Epidermal melanocyte (primary cell): Measurements from ENCODE around the gene FAM210B.
A peak's percentile ranks its signal among the peaks of the same experiment; 100 is the strongest.
"Not testable (repeated sequence)": the region's sequence is repeated elsewhere in the genome, so short reads cannot be mapped to it uniquely, and the experiment has no call there.

ENCODE experiments used
- DNase-seq: peaks from one replicate; pipeline ENCODE4 v3.0.0; 2011; ENCODE audit warnings: low spot score; ENCODE audit not compliant: insufficient read length

Gene FAM210B

DNA sequence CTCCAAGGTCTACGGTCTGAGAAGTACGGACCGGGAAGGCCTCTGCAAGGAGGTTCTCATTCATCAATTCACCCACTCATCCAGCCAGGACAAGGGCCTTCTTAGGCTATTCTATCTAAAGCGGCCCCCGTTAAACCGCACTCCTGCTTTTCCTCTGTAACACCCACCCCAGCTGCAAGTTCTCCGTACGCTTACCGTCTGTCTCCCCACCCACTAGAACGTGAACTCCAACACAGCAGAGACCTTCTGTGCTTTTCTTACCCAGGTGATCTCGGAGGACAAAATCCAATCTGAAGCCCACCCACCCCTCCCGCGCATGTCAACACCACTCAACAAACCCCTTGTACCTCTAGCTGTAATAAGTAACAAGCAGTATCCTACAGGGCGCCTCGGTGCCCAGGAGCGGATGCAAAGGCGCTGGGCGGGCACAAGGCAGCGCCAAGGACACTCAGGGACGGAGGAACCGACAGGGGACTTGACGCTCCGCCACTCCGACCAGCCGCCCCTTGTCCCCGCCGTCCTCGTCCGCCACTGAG is 32.9 kb downstream of the FAM210B start:
- DNase-seq, result no peak

DNA sequence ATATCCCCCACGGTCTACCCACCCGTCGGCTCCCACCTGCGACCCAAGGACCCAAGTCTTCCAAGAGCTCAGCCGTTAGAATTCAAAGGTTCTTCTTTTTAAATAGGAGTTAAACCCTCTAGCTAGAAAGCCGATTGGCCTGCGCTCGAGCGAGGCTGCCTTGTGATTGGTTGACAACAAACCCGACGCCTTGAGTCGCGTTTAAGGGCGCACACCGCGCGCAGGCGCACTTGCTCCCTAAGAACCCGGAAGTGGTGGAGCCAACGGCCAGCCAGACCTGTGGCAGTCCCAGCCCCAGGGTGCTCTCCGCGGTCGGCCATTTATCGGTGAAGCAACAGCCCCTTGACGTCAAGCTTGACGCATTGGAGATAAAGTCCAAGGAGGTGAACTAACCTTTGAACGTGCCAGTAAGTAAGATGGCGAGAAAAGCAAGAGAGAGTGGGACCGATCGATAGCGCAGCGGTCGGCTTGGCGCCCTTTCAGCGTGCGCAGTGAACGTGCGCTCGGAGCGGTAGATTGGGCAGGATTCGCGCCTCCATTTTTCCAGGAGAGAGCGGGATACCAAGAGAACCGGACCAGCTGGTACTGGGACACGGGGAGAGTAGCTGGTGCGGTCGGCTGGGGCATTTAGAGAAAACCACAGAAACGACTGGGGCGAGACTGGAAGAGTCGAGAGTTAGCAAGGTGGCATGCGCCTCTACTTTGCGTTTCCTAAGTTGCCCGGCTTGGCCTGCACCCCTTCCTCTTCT is 33.5 kb downstream of the FAM210B start, which contains the start of the genes AURKA and CSTF1:
TSS of gene AURKA (minus strand) at position 84 of the 749 bp plus-strand sequence. CDS start 4,018 bp downstream, outside the sequence.
TSS of gene CSTF1 (plus strand) at position 514 of the 749 bp plus-strand sequence. CDS start 2,908 bp downstream, outside the sequence.
- peak; percentile 98 for DNase-seq

DNA sequence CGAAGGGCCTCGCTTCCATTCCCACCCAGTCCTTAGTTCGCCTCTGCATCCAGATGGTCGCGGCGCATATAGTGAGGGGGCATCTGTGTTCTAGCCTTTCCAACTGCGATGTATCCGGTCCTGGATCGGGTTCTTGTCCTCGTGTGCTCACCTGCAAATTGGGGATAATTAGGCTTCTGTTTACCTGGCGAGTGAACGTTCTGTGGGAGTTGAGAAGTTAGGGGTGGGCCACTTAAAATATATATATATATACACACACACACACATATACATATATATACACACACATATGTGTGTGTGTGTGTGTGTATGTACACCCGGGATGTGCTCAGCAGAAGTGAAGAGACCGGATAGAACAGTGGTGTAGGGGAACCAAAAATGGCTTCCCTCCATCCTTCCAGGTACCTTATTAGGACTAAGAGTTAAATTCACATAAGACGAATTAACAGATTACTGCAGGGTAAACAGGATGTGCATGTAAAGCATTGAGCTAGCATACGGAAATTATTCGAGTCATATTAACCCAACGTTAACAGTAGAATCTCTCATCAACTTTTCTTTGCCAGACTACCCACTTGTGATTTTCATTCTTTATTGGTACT is 34.2 kb downstream of the FAM210B start:
- DNase-seq, result no peak

DNA sequence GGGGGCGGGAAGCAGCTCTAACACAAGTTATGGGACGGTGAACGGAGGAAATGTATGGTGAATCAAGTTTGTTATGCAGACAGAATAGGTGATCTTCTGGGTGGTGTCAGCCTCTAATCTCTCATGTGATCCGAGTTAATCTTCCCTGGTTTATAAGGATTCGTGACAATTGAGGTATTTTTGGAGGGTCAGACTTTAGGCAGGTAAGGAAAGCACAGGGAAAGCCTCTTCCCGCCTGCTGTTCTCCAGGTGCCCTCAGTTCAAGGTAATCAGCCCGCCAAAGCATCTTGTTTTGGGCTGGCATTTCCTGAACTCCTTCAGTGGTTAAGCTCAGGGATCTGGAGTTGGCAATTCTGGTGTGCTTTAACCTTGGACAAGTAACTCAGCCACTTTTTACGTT is 34.9 kb downstream of the FAM210B start:
- no peak for DNase-seq

DNA sequence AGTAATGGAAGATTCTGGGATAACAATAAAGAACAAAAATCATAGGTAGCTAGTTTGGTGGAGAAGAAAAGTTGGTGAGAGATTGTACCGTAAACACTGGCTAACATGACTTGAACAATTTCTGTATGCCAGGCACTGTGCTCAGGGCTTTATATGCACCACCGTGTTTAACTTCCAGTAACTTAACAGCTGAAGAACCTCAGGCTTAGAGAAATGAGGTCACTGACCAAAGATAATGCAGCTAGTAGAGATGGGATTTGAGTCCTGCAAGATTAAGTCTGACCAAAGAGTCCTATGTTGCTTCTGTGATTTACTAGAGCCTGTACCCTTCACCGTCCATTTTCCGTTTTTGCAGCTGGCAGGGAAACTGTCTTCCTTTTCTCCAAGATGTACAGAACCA is 36.4 kb downstream of the FAM210B start:
- DNase-seq, result no peak

DNA sequence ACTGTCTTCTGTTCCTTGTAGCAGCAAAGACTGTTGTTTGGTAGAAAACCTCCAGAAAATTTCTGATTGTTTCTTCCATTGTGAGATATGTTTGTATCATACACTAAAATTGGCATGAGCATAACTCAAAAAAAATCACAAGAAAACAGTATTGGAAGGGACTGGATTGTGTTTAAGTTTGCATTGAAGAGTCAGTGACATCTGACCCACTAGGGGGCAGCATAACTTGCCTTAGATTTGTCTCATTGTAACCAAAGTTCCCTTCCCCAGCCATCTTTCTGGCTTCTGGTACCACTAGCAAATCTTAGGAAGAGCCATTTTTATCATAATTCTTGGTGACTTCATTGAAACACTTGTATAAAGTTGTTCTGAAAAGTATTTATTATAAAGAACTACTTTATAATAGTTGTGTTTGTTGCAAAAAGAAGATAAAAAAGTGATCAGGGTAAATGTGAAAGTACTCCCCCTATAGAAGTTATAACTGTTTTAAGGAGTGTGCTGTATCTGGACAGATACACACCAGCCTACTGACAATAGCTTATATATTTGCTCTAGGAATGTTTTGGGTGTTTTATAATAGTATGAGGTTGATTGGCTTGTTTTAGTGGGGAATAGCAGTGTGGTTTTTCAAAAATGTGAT is 41.3 kb downstream of the FAM210B start:
- peak; percentile 54 for DNase-seq

DNA sequence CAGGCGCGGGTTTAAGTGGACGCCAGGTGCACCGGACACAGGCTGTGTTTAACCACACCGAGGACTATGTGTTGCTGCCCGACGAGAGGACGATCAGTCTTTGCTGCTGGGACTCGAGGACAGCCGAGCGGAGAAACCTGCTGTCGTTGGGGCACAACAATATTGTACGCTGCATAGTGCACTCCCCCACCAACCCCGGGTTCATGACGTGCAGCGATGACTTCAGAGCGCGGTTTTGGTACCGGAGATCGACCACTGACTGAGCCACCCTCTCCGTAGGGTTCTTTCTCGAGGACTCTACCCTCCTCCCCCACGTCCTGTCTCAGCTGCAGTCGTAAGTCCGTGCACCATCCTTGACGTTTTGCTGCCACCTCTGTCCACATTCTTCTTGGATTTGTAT is 44.7 kb downstream of the FAM210B start:
- no peak for DNase-seq

DNA sequence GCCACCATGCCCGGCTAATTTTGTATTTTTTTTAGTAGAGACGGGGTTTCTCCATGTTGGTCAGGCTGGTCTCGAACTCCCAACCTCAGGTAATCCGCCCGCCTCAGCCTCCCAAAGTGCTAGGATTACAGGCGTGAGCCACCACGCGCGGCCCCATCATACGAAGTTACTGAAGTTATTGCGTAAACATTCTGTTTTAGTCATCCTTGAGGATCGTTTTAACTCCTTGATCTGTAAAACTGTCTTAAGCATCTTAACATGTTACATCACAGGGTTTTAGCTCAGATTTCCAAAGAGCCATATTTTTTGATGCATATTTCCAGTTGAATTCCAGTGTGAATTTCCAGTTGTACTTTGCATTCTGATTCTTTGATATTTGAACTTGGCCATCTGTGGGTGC is 46.6 kb downstream of the FAM210B start:
- not testable (repeated sequence) for DNase-seq

DNA sequence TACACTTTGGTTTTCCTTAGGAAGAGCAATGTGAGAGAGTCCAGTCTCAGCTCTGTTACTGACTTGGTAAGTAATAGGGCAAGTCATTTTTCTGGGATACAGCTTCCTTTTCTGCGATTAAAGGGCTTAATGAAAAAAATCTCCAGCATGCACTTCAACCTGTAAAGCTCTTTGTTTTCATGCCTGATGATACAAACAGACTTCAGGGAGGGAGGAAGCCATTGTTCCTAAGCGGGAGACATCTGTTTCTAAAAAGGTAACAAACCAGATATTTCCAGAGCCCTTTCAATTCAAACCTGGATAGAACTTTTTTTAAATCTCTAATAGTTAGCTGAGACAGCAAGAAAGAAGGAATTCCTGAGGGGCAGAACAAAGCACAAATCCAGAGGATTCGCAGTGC is 48.1 kb downstream of the FAM210B start:
- no peak for DNase-seq

DNA sequence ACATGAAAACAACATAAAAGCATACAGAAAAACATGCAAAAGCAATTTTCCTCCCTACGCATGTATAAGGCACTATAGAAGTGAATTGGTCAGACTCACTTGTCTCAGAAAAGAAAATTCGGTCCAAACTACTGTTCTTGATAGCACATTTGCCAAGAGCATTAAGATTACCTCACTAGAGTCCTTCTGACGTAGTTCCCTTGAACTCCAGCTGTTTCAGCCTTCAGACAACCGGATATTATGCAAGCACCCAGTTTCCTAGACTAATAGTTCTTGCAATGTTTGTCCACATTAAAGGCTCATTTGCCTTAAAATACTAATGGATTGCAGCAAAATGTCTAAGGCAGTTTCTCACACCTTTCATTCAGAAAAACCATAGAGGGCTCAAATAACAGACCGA is 50.7 kb downstream of the FAM210B start:
- DNase-seq, result no peak

DNA sequence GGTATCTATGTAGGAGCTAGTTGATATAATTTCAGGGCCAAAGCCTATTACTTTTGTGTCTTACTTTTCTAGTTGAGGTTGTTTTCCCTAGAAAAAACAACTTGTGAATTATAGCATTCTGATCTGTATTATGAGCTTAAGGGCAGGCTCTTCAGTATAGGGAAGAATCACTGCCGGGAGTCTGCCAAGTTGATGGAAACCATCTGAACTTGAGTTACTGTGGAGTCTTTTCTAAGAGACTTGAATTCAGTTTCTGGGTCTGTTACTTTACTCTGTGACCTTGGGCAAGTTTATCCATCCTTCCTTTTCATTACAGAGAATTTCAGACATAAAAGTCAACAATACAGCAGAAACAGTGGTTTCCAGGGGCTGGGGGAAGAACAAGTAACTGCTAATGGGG is 51.2 kb downstream of the FAM210B start:
- DNase-seq, result no peak

DNA sequence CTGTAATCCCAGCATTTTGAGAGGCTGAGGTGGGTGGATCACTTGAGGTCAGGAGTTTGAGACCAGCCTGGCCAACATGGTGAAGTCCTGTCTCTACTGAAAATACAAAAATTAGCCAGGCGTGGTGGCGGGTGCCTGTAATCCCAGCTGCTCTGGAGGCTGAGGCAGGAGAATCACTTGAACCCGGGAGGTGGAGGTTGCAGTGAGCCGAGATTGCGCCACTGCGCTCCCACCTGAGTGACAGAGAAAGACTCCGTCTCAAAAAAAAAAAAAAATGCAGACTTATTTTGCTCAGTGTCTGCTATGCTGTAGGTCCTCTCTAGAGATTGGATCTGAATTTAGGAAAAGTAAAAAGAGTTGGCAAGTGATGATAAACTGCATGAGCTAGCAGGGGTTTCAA is 52.5 kb downstream of the FAM210B start:
- not testable (repeated sequence) for DNase-seq

DNA sequence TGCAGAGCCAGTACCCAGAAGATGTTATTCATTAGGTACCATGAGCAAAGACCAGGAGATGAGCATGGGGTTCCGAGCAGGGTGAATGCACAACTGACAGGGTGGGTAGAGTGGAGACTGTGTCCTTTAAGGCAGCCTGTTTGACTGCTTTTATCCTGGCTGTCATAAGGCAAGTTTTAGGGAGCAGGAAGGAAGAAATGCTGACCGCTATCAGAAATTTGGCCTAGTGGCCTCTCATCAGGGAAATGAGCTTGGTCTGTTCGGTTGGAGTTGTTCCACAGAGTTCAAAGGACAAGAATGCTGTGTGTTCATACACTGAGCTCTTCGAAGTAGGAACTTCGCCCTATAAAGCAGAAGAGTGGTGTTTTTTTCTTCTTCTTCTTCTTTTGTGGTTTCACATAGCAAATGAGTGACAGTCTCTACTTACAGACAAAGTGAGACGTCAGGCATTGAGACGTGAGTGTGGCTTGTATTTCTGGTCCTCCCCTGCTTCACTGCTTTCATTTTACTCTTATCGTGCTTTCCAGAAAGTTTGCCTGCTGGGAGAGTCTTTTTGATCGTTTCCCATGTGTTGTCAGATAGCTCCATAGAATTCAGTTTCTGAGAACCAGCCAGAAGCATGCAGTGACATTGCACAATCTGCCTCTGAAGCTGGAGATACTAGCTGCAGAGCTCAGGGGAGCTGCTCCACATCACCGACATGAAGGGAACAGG is 53.1 kb downstream of the FAM210B start, which contains the start of gene CASS4:
TSS of gene CASS4 (plus strand) at position 502 of the 714 bp plus-strand sequence. CDS start at position 701, 199 bp downstream.
- DNase-seq, result no peak

DNA sequence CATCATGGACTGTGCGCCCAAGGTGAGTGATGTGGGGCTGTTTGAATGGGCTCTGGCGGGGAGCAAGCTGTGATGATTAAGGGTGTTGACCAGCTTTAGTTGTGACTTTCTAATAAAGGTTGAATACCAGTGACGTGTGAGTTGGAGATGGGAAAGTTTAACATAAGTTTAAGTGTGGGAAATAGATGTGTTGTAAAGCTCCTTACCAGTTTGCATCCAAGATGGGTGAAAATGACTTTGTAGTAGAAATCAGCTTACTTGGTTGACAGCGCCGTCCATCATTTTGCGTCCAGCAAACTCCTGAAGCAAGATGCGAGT is 53.7 kb downstream of the FAM210B start:
- DNase-seq, result no peak

DNA sequence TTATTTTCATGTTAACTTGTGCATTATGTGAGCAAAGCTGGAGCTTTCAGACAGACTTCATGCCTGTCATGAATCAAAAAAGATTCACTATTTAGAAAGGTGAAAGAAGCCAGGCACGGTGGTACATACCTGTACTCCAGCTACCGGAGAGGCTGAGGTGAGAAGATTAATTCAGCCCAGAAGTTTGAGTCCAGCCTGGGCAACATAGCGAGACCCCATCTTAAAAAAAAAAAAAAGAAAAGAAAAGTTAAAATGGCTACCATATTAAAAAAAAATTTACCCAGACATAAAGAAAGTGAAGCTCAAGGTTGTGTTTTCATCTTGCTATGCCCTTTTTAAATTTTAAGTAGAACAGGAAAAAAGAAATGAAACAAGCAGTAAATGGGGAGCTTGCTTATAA is 54.2 kb downstream of the FAM210B start:
- DNase-seq, result no peak

DNA sequence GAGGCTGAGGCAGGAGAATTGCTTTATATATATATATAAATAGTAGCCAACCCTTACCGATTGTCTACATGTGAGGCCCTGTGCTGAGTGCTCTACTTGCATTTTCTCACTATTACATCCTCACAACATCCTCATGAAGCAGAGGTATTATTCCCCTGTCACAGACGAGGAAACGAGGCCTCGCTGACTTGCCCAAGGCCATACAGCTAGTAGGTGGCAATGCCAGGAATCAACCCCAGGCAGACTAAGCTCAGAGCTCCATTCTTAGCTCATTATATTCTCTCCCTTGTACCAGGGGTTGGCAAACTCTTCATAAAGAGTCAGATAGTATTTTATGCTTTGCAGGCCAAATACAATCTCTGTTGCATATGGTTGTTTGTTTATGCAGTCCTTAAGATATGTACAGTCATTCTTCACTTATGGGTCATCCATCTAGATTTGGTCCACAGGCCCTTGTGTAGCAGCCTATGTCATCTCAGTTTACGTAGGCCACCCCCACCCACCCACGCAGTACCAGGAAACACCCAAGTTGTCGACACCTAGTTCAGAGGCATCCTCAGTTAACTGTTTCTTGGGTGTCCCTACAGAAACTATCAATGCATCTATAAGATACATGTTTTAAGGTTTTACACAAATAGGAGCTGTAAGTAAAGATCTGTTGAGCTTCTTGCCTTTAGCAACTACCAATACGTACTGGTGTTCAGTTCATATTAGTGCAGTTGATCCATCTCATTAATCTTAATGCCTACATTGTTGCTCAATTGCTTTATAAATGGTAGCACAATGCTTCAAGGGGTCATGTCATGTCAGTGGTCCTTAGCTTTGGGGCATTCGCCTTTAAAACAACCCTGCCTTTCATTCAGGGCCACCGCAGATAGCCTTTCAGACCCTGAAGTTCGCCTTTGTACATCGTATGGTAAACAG is 56.3 kb downstream of the FAM210B start:
- DNase-seq, result no peak

DNA sequence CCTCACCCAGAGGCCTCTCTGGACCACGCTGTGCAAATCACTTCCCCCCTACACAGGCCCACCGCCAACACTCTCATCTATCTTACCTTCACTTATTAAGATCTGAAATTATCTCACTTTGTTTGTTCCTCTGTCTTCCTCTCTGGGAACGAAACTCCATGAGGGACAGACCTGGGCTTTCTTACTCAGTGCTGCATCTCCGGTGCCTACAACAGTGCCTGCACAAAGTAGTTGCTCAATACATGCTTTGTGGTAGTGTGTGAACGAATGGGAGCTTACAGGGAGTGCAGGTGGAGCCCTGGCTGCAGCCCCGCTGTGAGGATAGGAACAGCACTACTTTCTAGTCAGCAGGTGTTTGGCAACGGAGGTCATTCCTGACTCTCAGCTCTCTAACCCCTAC is 58.6 kb downstream of the FAM210B start:
- DNase-seq, result no peak

DNA sequence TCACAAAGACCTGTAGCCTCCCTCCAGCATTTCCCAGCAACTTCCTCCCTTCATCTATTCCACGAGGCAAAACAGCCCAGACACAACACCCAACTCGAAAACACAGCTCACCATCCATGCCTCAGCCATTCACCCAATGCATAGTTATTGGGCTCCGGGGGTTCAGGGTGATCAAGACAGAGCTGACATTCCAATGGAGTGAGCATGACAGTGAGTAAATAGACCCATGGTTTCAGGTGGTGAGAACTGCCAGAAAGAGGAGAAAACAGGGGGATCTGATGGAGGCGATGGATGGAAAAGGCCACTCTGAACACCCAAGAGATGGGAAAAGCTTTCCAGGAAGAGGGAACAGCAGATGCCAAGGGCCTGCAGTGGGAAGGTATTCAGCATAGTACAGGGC is 59.1 kb downstream of the FAM210B start:
- DNase-seq, result no peak
